Panc1 (cell line): Measurements from ENCODE around the gene QPCT.

ENCODE experiments used
- CTCF ChIP-seq: fragments of 450-650 bp; IDR thresholded peaks from 2 replicates; pipeline ENCODE4 v1.5.1; 2017; ENCODE audit warnings: mild to moderate bottlenecking
- POLR2AphosphoS5 ChIP-seq: IDR thresholded peaks from 2 replicates; pipeline ENCODE4 v1.6.1; 2012; ENCODE audit warnings: mild to moderate bottlenecking, low read depth, low read length, moderate library complexity
- REST ChIP-seq, 2 experiments: IDR thresholded peaks; 2 replicates each; pipeline ENCODE4 v1.6.1; 2011 to 2012; ENCODE audit warnings: low read depth in 2 of 2, control low read depth in 1 of 2, low read length in 1 of 2, mild to moderate bottlenecking in 1 of 2, moderate library complexity in 1 of 2; ENCODE audit not compliant: insufficient read depth in 1 of 2

GRCh38 chr2:37342591-37343220 is 1.7 kb upstream of the QPCT start:
- TF ChIP-seq CTCF (no peak), POLR2AphosphoS5 (no peak), REST (IDR thresholded peaks at IDR 0.05; ENCODE audit: insufficient read depth in 1 of 2, low read depth in 2 of 2, low read length in 1 of 2) (no peak)
